Medulla oblongata (tissue), 1 donor: ENCODE results near the gene ACACB.

Experiments used
- DNase-seq: peaks from one replicate; pipeline ENCODE4 v3.0.0-alpha.2; 2015; ENCODE audit errors: extremely low spot score

ACACB gene

GRCh38 chr12:109301643-109302168 lies 185.3 kb downstream of the ACACB start:
- DNase-seq = no peak

GRCh38 chr12:109302358-109302757 lies 186.0 kb downstream of the ACACB start:
- no peak for DNase-seq

- no peak for DNase-seq
Observed at GRCh38 chr12:109302770-109303169, 186.4 kb downstream of the ACACB start.

GRCh38 chr12:109304485-109304884 lies 188.1 kb downstream of the ACACB start:
- DNase-seq = no peak

- DNase-seq = no peak
Observed at GRCh38 chr12:109305547-109305946, 189.2 kb downstream of the ACACB start.

- DNase-seq = no peak
Observed at GRCh38 chr12:109307051-109307450, 190.7 kb downstream of the ACACB start.

- no peak for DNase-seq
Observed at GRCh38 chr12:109308534-109309380, 192.4 kb downstream of the ACACB start, which contains the start of gene FOXN4. Gene FOXN4 (minus strand): TSS chr12:109309284. CDS start chr12:109308321, 963 bp downstream.

- no peak for DNase-seq
Observed at GRCh38 chr12:109309381-109310246, 193.2 kb downstream of the ACACB start.

GRCh38 chr12:109310247-109311125 lies 194.1 kb downstream of the ACACB start:
- no peak for DNase-seq
